Measurements from ENCODE around the gene TRIM2.

DNA sequence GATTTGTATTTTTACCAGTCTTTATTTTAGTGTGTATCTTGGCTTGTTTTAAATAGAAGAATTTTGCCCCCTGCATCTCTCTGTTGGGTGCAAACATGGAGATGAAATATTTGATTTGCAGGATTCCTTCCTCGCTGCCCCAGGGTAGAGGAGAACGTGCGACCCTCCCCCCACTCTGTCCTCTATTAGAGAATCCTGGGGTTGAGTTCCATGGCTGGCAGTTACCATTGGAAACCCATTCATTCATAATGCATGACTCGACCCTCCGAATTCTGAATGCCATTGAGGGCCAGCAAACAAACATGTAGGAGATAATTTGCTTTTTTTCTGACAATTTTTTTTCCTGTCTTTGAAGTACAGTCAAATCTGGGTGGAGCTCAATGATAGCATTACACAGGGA, 53.7 kb downstream of the TRIM2 start:
- TF ChIP-seq CTCF (IDR thresholded peaks at IDR 0.05) (no peak), POLR2A (IDR thresholded peaks at IDR 0.05) (no peak)

Measured in thyroid gland (tissue), 4 donors.